ENCODE data around the gene DOLPP1. TPM values are rescaled to one million over a fixed set of nuclear protein-coding genes. Genes with fewer than 3 reads are reported as not detected.
A peak's percentile ranks its signal among the peaks of the same experiment; 100 is the strongest.

The DOLPP1 gene
- total and polyA plus RNA-seq, 12 donors = 3.1 to 8.1 (median 5.0) TPM

DNA sequence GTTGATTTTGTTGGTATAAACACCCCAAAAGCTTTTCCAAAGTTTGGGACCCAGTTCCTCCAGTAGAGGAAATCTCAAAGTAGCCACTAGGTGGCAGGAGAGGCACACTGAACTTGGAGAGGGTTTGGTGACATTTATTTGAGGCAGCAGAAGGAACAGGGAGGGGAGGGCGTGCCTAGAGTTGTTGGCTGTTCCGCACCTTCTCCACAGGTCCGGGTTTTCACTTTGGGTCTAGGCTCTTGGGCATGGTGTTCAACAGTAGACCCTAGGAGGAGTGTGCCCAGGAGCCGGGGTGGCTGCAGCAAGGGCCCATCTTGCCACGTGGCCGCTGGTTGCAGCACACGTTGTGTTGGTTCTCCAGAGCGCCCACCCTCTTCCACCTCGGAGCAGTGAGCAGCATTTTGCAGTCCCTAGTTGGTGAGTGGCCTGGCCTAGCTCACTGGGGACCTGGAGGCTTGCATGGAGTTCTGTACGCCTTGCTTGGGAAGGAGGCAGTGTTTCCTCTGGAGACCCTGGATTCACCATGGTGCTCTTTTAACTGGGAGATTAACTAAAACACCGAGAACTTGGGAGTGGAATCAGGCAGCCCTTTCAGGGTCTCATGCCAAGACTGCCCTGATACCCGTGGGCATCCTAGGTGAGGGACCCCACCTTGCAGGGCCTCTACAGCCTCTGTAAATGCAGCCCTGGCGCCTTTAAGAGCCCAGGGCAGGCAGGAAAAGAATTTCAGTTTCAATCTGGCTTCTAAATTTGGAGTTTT lies 58.5 kb downstream of the DOLPP1 start:
- peaks cover 46 to 73% (median 65%) of the 10 kb centered on the region in 9 donors for H3K4me1 ChIP-seq
- H3K4me3 ChIP-seq = peak overlapping the region; percentile 23 to 62 (median 54)
- intact Hi-C loops (cut with DNase I) = loop anchor here (1.0 to 10.0 kb wide), 14 partner anchors 37 to 645 kb away; partner anchors contain the start of gene NTMT1 (in 1 of the 10)
- ATAC-seq (peak; percentile 44 to 71 (median 60)), DNase-seq (peak; percentile 60 to 92)
- WGBS, 2 donors = 2% methylated on average over 12 to 13 of the region's 13 CpGs
- H3K36me3 ChIP-seq = peaks cover 0 to 60% (median 13%) of the 10 kb centered on the region in 9 donors
- no peaks in the 10 kb centered on the region for H3K9me3 ChIP-seq
- TF ChIP-seq, protein P1, sequence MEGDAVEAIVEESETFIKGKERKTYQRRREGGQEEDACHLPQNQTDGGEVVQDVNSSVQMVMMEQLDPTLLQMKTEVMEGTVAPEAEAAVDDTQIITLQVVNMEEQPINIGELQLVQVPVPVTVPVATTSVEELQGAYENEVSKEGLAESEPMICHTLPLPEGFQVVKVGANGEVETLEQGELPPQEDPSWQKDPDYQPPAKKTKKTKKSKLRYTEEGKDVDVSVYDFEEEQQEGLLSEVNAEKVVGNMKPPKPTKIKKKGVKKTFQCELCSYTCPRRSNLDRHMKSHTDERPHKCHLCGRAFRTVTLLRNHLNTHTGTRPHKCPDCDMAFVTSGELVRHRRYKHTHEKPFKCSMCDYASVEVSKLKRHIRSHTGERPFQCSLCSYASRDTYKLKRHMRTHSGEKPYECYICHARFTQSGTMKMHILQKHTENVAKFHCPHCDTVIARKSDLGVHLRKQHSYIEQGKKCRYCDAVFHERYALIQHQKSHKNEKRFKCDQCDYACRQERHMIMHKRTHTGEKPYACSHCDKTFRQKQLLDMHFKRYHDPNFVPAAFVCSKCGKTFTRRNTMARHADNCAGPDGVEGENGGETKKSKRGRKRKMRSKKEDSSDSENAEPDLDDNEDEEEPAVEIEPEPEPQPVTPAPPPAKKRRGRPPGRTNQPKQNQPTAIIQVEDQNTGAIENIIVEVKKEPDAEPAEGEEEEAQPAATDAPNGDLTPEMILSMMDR (IDR thresholded peaks at IDR 0.05) = peak; percentile 89 to 94 (median 92)
- H3K27me3 ChIP-seq = no peaks in the 10 kb centered on the region
- H3K27ac ChIP-seq = peak overlapping the region; percentile 90 to 100 (median 100)

DNA sequence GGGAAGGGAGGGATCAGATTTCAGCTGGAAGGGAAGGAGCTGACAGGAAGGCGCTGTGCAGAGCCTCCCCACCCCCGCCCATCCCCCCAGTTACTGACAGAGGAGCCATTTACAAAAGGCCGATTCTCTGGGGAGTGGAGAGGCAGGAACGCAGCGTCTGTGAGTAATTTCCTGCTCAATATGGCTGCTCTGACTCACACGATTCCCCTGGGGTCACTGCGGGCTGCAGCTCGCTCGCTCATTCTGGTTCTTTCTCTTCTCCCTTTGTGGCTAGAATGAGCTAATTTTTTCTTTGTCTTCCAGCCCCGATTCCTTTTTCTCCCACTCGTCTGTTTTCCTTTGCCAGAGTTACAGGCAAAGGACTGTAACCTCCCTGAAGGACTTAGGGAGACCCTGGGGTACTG lies 59.1 kb downstream of the DOLPP1 start:
- ATAC-seq (peak; percentile 69 to 84 (median 77)), DNase-seq (peak; percentile 89 to 99)
- TF ChIP-seq, protein P1 (IDR thresholded peaks at IDR 0.05) = no peak
- peak overlapping the region; percentile 37 to 62 (median 54) for H3K4me3 ChIP-seq
- intact Hi-C loops (cut with DNase I) = loop anchor here (1.0 to 10.0 kb wide), 22 partner anchors 36 to 645 kb away; partner anchors contain the start of genes IER5L (in 1 of the 10) and NTMT1 (in 1 of the 10)
- H3K27ac ChIP-seq = peak overlapping the region; percentile 100
- H3K27me3 ChIP-seq = no peaks in the 10 kb centered on the region
- WGBS, 2 donors = 0 to 1% methylated on average over 11 of the region's 11 CpGs
- peaks cover 49 to 79% (median 71%) of the 10 kb centered on the region in 9 donors for H3K4me1 ChIP-seq
- peaks cover 0 to 60% (median 9%) of the 10 kb centered on the region in 9 donors for H3K36me3 ChIP-seq
- no peaks in the 10 kb centered on the region for H3K9me3 ChIP-seq

Other genes starting within 250 kb of the DOLPP1 start
- gene KYAT1, start 199.2 kb upstream of the DOLPP1 start, total RNA-seq = 10 to 100 TPM in 7 of 10 donors, 1 to 10 TPM in 3; 8.9 to 20.3 (median 11.1) TPM
- gene KYAT1, start 199.2 kb upstream of the DOLPP1 start, polyA plus RNA-seq = 10 to 100 TPM; 10.9 to 12.7 TPM
- 10 to 100 TPM; 15.2 to 45.1 (median 19.6) TPM for gene LRRC8A, start 199.0 kb upstream of the DOLPP1 start, total RNA-seq
- gene LRRC8A, start 199.0 kb upstream of the DOLPP1 start, polyA plus RNA-seq = 10 to 100 TPM; 13.2 to 41.7 TPM
- gene PHYHD1, start 160.1 kb upstream of the DOLPP1 start, total RNA-seq = 10 to 100 TPM; 14.7 to 38.9 (median 21.8) TPM
- gene PHYHD1, start 160.1 kb upstream of the DOLPP1 start, polyA plus RNA-seq = 10 to 100 TPM; 26.3 to 49.2 TPM
- gene DOLK, start 133.5 kb upstream of the DOLPP1 start, total RNA-seq = 10 to 100 TPM in 3 of 10 donors, 1 to 10 TPM in 7; 6.0 to 12.0 (median 8.8) TPM
- 10 to 100 TPM in 1 of 2 donors, 1 to 10 TPM in 1; 5.0 to 14.2 TPM for gene DOLK, start 133.5 kb upstream of the DOLPP1 start, polyA plus RNA-seq
- gene NUP188, start 133.4 kb upstream of the DOLPP1 start, total RNA-seq = 10 to 100 TPM; 16.1 to 27.3 (median 20.6) TPM
- gene NUP188, start 133.4 kb upstream of the DOLPP1 start, polyA plus RNA-seq = 10 to 100 TPM; 12.7 to 20.6 TPM
- 10 to 100 TPM; 25.2 to 40.5 (median 31.5) TPM for gene SH3GLB2, start 52.8 kb upstream of the DOLPP1 start, total RNA-seq
- gene SH3GLB2, start 52.8 kb upstream of the DOLPP1 start, polyA plus RNA-seq = 10 to 100 TPM; 34.1 to 51.3 TPM
- 10 to 100 TPM; 30.4 to 46.0 (median 34.5) TPM for gene MIGA2, start 44.5 kb upstream of the DOLPP1 start, total RNA-seq
- gene MIGA2, start 44.5 kb upstream of the DOLPP1 start, polyA plus RNA-seq = 10 to 100 TPM; 39.6 to 44.4 TPM
- gene CRAT, start 29.7 kb downstream of the DOLPP1 start, total RNA-seq = 10 to 100 TPM; 67.0 to 84.7 (median 74.1) TPM
- gene CRAT, start 29.7 kb downstream of the DOLPP1 start, polyA plus RNA-seq = 10 to 100 TPM; 19.5 to 48.5 TPM
- 100 to 1,000 TPM; 169 to 227 (median 187) TPM for gene PTPA, start 30.3 kb downstream of the DOLPP1 start, total RNA-seq
- 100 to 1,000 TPM; 106 to 176 TPM for gene PTPA, start 30.3 kb downstream of the DOLPP1 start, polyA plus RNA-seq
- 10 to 100 TPM in 1 of 10 donors, 1 to 10 TPM in 9; 1.2 to 13.7 (median 5.6) TPM for gene IER5L, start 97.2 kb downstream of the DOLPP1 start, total RNA-seq
- gene IER5L, start 97.2 kb downstream of the DOLPP1 start, polyA plus RNA-seq = 10 to 100 TPM in 1 of 2 donors, 1 to 10 TPM in 1; 5.0 to 26.3 TPM